ENCODE data around the gene GSTM3. TPM values are rescaled to one million over a fixed set of nuclear protein-coding genes. Genes with fewer than 3 reads are reported as not detected.
"Not testable (repeated sequence)": the region's sequence is repeated elsewhere in the genome, so short reads cannot be mapped to it uniquely, and the experiment has no call there.

The GSTM3 gene
- total RNA-seq, 1 donor from 2014 or later: 8.3 TPM

DNA sequence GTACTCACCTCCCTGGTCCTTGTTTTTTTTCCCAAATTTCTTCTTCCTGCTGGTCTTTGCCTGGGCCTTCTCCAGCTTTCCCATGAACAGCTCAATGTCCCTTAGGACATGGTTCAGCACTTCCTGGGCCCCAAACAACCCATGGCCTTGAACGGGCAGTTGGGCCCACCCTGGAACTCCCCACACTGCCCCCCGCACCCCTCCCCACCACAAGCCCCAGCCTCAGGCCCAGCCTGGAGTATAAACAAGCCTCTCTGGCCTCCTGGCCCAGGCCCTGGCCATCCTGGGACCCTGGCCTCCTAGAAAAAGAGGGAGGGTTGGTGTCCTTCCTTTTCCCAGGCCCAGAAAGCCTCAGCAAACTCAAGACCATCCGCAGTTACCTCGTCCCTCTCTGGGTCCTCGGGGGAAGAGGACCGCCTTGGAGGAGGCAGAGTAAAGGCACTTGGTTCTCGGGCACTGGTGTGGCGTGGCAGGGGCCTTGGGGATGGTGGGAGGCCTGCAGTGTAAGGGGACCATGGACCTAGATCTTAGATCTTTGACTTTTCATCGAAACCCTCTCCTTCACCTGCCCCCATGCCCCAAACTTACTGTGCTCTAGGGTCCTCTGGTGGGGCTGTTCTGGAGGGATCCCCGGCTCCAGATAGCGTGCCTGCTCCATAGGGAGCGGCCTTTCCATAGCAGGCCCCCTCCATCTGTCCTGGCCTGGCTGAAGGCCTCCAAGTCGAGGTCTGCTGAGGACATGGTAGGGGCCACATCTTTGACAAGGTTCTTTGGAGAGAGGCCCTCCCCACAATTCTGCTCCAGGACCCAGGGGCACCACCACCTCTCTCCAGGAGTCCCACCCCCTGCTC, 17.3 kb upstream of the GSTM3 start:
- Mint-ChIP-seq H3K36me3 (ENCODE audit: unreplicated experiment) (no peaks in the 10 kb centered on the region), H3K4me3 (ENCODE audit: unreplicated experiment) (no peak overlapping the region), H3K27me3 (ENCODE audit: unreplicated experiment) (peaks cover 5% of the 10 kb centered on the region), H3K4me1 (ENCODE audit: low read depth, unreplicated experiment) (no peaks in the 10 kb centered on the region), H3K9me3 (ENCODE audit: unreplicated experiment) (no peaks in the 10 kb centered on the region), H3K27ac (ENCODE audit: unreplicated experiment) (no peak overlapping the region)
- no peak for DNase-seq
- TF ChIP-seq, protein P1, sequence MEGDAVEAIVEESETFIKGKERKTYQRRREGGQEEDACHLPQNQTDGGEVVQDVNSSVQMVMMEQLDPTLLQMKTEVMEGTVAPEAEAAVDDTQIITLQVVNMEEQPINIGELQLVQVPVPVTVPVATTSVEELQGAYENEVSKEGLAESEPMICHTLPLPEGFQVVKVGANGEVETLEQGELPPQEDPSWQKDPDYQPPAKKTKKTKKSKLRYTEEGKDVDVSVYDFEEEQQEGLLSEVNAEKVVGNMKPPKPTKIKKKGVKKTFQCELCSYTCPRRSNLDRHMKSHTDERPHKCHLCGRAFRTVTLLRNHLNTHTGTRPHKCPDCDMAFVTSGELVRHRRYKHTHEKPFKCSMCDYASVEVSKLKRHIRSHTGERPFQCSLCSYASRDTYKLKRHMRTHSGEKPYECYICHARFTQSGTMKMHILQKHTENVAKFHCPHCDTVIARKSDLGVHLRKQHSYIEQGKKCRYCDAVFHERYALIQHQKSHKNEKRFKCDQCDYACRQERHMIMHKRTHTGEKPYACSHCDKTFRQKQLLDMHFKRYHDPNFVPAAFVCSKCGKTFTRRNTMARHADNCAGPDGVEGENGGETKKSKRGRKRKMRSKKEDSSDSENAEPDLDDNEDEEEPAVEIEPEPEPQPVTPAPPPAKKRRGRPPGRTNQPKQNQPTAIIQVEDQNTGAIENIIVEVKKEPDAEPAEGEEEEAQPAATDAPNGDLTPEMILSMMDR (IDR thresholded peaks at IDR 0.05; ENCODE audit: partially characterized antibody, unreplicated experiment): no peak

DNA sequence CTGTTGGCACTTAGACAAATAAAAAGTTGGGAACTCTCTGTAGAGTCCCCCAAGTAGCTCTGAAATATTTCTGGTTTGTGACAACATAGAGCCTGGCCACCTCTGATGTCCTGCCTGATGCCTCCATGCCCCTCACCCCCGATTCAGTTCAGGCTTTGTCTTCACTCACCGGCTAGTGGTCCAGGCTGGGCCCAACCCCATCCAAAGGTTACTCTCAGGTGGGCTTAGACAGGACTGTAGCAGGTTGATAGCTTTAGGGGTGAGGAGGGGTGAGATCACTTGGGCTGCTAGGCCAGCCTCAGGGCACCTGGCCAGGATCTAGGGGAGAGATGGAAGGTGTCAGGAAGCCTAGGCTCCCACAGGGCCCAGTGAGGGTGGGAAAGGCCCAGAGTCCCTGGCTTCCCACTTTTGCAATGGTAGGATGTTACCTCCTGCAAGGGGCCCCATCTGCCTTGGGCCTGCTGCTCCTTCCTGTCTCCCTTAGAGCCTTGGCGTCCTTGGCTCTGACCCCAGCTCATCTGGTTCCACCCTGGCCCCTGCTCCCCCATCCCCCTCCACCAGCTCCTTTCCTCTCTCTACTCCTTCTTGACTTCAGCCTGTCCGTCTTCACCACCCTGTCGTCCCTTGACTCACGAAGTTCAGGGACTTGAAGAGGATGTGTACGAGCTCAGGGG, 16.1 kb upstream of the GSTM3 start:
- Mint-ChIP-seq H3K9me3 (ENCODE audit: unreplicated experiment) (no peaks in the 10 kb centered on the region), H3K36me3 (ENCODE audit: unreplicated experiment) (no peaks in the 10 kb centered on the region), H3K4me3 (ENCODE audit: unreplicated experiment) (no peak overlapping the region), H3K27ac (ENCODE audit: unreplicated experiment) (no peak overlapping the region), H3K27me3 (ENCODE audit: unreplicated experiment) (peaks cover 5% of the 10 kb centered on the region), H3K4me1 (ENCODE audit: low read depth, unreplicated experiment) (no peaks in the 10 kb centered on the region)
- TF ChIP-seq, protein P1 (IDR thresholded peaks at IDR 0.05; ENCODE audit: partially characterized antibody, unreplicated experiment): no peak
- DNase-seq: no peak

DNA sequence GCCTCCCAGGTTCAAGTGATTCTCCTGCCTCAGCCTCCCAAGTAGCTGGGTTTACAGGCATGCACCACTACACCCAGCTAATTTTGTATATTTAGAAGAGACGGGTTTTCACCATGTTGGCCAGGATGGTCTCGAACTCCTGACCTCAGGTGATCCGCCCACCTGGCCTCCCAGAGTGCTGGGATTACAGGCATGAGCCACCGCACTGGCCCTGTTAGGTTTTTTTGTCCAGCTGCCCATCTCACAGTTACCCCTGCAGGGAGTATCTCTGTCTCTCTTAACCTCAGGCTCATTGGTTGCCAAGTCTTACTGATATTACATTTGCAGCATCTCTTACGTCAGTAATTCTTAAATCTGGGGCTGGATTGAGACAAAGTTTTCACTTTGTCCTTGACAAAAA, 15.5 kb upstream of the GSTM3 start:
- not testable (repeated sequence) for DNase-seq; H3K36me3 Mint-ChIP-seq (ENCODE audit: unreplicated experiment); H3K4me3 Mint-ChIP-seq (ENCODE audit: unreplicated experiment); H3K9me3 Mint-ChIP-seq (ENCODE audit: unreplicated experiment); H3K27me3 Mint-ChIP-seq (ENCODE audit: unreplicated experiment); H3K27ac Mint-ChIP-seq (ENCODE audit: unreplicated experiment); H3K4me1 Mint-ChIP-seq (ENCODE audit: low read depth, unreplicated experiment)

DNA sequence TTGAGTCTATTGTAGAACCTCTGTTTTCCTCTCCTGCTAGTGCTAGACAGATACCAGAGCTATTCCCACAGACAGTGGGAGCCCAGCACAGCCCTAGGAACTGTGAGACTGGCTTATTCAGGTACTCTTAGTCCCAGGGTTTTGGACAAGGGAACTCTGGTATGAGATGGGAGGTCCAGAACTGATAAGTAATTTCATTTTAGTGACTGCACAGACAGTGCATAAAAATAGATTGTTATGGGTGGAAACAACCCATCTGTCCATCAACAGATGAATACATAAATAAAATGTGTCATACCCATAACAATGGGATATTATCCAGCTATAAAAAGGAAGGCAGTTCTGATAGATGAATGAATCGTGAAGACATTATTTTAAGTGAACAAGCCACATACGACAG, 13.9 kb upstream of the GSTM3 start:
- Mint-ChIP-seq H3K36me3 (ENCODE audit: unreplicated experiment) (no peaks in the 10 kb centered on the region), H3K27ac (ENCODE audit: unreplicated experiment) (no peak overlapping the region), H3K9me3 (ENCODE audit: unreplicated experiment) (no peaks in the 10 kb centered on the region), H3K4me3 (ENCODE audit: unreplicated experiment) (no peak overlapping the region), H3K4me1 (ENCODE audit: low read depth, unreplicated experiment) (no peaks in the 10 kb centered on the region), H3K27me3 (ENCODE audit: unreplicated experiment) (peaks cover 5% of the 10 kb centered on the region)
- DNase-seq: no peak
- TF ChIP-seq, protein P1 (IDR thresholded peaks at IDR 0.05; ENCODE audit: partially characterized antibody, unreplicated experiment): no peak

DNA sequence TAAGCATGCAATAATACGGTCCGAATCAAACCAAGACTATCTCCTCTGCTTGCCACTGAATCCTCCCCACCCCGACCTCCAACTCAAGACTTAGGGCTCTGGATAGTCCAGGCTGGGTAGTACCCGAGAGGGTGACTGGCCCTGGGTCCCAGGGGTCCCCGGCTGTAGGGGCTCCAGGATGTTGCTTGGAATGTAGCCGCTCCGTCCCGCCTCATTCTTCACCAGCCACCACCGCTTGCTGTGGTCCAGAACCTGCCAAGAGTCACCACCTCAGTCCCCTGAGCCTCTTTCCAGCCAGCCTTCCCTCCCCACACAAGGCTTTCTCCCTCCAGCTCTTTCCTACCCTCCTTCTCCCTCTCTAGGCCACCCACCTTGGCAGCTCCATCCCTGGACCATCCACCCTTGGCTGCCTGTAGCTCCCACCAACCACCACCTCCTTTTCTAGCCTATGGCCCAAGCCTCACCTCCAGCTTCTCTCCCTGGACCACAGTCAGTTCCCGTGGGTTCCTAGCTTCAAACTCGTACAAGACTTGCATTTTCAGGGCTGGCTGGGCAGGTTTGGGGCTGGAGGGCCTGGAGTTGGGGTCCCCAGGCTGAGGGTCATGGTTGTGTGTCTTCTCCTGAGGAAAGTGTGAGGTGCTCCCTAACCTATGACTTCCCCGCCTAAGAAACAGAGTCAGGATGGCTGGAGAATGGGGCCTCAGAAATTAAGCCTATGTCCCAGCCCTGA, 10.9 kb upstream of the GSTM3 start:
- Mint-ChIP-seq H3K4me3 (ENCODE audit: unreplicated experiment) (no peak overlapping the region), H3K4me1 (ENCODE audit: low read depth, unreplicated experiment) (no peaks in the 10 kb centered on the region), H3K27ac (ENCODE audit: unreplicated experiment) (no peak overlapping the region), H3K27me3 (ENCODE audit: unreplicated experiment) (peaks cover 3% of the 10 kb centered on the region), H3K36me3 (ENCODE audit: unreplicated experiment) (no peaks in the 10 kb centered on the region), H3K9me3 (ENCODE audit: unreplicated experiment) (no peaks in the 10 kb centered on the region)
- TF ChIP-seq, protein P1 (IDR thresholded peaks at IDR 0.05; ENCODE audit: partially characterized antibody, unreplicated experiment): no peak
- DNase-seq: no peak
